ENCODE data around the gene PRKCD. TPM values are rescaled to one million over a fixed set of nuclear protein-coding genes. Genes with fewer than 3 reads are reported as not detected.
A peak's percentile ranks its signal among the peaks of the same experiment; 100 is the strongest.

The PRKCD gene
- polyA plus RNA-seq, 4 donors = 9.2 to 25.8 (median 20.1) TPM

DNA sequence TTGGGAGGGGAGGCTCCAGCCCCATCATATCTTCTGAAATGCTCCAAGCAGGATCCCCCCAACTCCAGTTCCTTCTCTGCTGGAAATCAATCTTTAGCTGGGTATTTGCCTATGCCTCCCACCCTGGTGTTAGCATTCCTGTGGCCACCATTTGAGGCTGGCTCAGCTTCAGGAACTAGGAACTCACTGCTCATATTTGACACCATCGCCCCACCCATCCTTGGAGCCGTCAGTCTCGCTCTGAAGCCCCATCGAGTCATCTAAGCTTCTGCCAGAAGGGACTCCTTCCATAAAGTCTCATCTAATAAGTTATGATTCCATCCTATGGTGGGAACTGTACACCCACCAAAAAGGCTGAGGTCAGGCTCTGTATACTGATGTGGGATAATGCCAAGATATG, 26.4 kb downstream of the PRKCD start:
- DNase-seq (ENCODE audit: low read depth in 4 of 4, low spot score in 3 of 4) = no peak

- DNase-seq (ENCODE audit: low read depth in 4 of 4, low spot score in 3 of 4) = no peak
These were observed 27.2 kb downstream of the PRKCD start for GRCh38 chr3:53188136-53188685.

GRCh38 chr3:53188720-53189119, 27.7 kb downstream of the PRKCD start:
- DNase-seq (ENCODE audit: low read depth in 4 of 4, low spot score in 3 of 4) = no peak

DNA sequence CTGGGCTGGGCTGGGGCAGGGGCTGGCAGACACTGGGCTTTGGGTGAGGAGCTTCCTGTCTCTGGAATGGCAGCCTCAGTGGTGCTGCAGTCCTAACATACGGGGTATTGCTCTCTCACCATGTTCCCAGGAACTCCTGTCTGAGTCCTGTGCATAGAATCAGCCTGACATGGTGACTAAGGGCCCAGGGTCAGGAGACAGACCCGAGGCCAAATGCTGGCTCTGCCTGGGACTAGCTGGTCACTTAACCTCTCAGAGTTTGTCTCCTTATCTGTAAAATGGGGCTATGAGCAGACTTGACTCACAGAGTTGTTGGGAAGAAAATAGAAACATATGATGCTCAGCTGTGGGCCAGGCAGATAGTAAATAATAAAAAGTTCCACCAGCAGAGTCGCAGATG, 28.3 kb downstream of the PRKCD start:
- no peak for DNase-seq (ENCODE audit: low read depth in 4 of 4, low spot score in 3 of 4)

GRCh38 chr3:53190659-53191058, 29.6 kb downstream of the PRKCD start:
- DNase-seq (ENCODE audit: low read depth in 4 of 4, low spot score in 3 of 4) = no peak

DNA sequence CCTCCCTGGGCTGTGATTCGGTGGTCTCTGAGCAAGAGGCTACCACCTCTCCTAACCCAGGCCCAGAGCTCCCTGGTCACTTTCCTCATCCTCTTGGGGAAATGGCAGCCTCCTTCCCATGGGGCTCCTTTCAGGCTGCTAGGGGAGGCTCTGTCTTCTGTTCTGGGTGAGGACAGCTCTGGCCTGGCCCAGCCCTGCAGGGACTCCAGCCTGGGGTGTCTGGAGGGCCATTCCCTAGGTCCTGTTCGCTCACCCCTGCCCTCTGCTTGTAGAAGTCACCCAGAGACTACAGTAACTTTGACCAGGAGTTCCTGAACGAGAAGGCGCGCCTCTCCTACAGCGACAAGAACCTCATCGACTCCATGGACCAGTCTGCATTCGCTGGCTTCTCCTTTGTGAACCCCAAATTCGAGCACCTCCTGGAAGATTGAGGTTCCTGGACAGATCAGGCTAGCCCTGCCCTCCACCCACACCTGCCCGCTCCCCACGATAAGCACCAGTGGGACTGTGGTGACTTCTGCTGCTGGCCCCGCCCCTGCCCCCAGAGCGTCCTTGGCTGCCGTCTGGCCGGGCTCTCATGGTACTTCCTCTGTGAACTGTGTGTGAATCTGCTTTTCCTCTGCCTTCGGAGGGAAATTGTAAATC, 30.9 kb downstream of the PRKCD start:
- DNase-seq (ENCODE audit: low read depth in 4 of 4, low spot score in 3 of 4) = no peak

DNA sequence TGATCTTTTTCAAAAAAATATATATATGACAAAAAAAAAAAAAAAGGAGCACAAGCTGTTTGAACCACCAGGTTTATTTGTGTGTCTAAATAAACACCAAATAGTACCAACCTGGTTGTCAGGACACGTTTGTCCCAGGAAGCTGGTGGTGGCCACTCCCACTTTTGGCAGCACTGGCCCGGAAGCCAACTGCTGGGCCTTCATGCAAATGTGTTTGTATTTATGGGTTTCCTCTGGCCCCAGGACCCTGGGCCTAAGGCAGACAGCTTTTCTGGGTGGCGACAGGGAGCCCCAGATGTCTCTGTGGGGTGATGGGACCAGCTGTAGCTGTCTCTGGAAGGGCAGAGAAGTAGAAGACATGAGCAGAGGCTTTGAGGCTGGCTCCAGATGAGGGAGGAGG, 31.6 kb downstream of the PRKCD start:
- DNase-seq (ENCODE audit: low read depth in 4 of 4, low spot score in 3 of 4) = no peak

GRCh38 chr3:53193466-53194209, 32.6 kb downstream of the PRKCD start:
- DNase-seq (ENCODE audit: low read depth in 4 of 4, low spot score in 3 of 4) = peak in 1 of 4 donors; percentile 52

- peak; percentile 52 to 85 (median 54) for DNase-seq (ENCODE audit: low read depth in 4 of 4, low spot score in 3 of 4)
These were observed 33.4 kb downstream of the PRKCD start for GRCh38 chr3:53194210-53195065.

- no peak for DNase-seq (ENCODE audit: low read depth in 4 of 4, low spot score in 3 of 4)
These were observed 34.0 kb downstream of the PRKCD start for GRCh38 chr3:53195066-53195450.

GRCh38 chr3:53195602-53196574, 34.9 kb downstream of the PRKCD start:
- peak in 1 of 4 donors; percentile 43 for DNase-seq (ENCODE audit: low read depth in 4 of 4, low spot score in 3 of 4)

- no peak for DNase-seq (ENCODE audit: low read depth in 4 of 4, low spot score in 3 of 4)
These were observed 35.8 kb downstream of the PRKCD start for GRCh38 chr3:53196575-53197407.

DNA sequence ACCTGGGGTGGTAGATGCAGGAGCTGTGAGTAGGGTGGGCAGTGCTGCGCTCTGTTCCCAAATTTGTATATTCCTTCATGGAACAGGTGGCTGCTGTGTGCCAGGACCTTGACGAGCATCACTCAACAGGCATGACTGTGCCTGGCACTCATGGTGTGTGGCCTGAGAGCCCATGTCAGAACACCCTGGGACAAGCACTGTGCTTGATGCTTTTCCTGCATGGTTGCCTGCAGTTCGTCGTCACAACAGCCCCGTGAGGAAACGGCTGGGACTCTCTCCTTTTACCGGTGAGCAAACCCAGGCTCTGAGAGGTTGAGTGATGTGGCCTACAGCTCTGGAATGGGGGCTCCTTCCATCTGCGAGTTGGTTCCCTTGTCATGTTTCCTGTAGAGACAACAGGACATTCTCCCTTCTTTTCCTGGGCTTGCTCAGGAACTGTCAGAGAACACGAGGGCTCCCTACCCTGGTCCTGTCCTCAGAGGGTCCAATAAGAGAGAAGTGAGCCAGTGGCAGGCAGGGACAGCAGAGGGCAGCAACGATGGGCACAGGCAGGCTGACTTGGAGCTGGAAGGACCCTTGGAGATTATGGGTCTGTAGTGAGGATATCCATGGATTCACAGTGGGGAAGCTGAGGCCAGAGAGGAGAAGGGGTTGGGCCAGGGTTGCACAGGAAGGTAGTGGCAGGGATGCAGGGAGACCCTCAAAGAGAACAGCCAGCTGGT, 37.4 kb downstream of the PRKCD start:
- no peak for DNase-seq (ENCODE audit: low read depth in 4 of 4, low spot score in 3 of 4)

GRCh38 chr3:53198996-53199395, 38.0 kb downstream of the PRKCD start:
- DNase-seq (ENCODE audit: low read depth in 4 of 4, low spot score in 3 of 4) = no peak

DNA sequence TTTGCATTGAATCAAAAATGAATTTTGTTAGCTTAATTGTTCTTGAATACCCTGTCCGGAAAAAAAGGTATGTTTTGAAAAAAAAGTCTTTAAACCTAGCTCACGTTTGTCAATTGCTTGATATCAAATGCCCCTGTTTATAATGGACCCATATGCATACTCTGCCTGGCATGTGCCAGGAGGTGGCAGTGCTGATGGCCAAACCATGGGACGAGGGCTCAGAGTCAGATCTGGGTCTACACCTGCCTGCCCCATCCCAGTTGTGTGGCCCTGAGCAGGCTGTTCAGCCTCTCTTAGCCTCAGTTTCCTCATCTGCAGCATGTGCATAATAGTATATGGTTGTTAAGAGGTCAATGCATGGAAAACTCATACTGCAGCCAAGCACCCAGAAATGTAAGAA, 38.8 kb downstream of the PRKCD start:
- DNase-seq (ENCODE audit: low read depth in 4 of 4, low spot score in 3 of 4) = no peak

DNA sequence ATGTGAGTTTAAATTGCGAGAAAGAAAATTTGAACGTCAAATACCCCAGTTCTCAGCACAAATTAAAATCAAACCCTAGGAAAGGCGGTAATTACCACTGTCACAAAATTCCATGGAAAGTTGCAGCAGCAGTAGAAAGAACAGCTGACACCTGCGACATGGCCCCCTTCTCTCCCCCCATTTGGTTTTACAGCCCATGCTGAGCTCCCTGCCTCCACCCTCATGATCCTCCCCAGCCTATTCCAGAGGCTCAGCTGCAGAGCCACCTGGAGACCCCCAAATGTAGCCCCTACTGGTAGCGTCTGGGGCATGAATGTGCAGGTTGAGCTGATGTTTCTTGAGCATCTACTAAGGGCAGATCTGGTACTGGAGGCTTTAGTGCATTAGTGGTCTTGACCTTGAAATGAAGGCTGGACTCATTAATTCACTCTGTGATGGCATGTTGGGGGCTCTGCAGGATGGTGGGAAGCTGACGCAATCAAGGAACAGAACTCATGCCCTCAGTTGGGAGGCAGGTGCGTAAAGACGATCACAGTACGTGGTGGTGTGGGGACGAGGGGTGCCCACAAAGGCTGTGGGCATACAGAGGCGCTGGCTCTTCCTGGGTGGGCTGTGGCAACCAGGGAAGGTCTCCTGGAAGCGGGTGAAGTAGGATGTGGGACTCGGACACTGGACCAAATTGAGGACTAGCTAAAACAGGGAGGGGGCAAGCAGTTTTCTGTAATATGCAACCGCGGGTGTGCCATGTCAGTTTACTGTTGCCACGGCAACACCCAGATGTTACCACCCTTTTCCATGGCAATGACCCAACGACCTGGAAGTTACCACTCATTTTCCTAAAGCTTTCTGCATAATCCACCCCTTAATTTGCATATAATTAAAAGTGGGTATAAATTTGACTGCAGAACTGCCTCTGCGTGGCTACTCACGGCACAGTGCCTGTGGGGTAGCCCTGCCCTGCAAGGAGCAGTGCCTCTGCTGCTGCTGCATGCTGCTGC, 39.8 kb downstream of the PRKCD start:
- DNase-seq (ENCODE audit: low read depth in 4 of 4, low spot score in 3 of 4) = no peak

DNA sequence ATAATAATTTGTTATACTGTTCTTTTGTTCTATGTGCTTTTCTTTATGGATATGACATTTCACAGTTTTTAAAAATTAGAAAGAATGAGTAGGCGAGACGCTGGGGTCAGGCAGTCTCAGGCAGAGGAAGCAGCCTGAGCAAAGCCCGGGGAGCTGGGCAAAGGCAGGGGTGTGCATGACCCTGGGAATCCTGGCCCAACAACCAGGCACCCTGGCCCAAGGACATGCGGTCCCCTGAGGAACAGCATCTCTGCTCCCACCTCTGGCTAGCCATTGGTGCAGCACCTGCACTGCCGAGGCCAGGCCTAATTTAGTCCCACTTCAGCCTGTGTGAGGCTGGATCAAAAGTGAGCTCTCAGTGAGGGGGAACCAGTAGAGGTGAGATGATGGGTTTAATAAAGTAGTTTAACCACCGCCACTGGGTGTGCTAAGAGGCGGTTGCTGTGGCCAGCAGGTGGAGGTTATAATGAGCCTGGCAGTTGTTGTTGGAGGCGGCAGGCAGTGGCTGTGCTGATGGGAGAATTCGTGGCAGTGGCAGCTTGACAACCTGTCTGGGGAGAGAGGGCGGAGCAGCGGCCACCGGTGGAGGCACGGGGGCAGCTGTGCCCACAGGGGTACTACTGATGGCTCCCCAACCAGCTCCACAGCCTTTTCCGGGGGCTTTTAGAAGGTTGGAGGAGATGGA, 41.5 kb downstream of the PRKCD start:
- no peak for DNase-seq (ENCODE audit: low read depth in 4 of 4, low spot score in 3 of 4)
